ENCODE results near the gene NDUFA6. TPM values are rescaled to one million over a fixed set of nuclear protein-coding genes. Genes with fewer than 3 reads are reported as not detected.
"Not testable (repeated sequence)": the region's sequence is repeated elsewhere in the genome, so short reads cannot be mapped to it uniquely, and the experiment has no call there.

Gene NDUFA6
- total RNA-seq, 1 donor from 2014 or later, result 34.2 TPM

DNA sequence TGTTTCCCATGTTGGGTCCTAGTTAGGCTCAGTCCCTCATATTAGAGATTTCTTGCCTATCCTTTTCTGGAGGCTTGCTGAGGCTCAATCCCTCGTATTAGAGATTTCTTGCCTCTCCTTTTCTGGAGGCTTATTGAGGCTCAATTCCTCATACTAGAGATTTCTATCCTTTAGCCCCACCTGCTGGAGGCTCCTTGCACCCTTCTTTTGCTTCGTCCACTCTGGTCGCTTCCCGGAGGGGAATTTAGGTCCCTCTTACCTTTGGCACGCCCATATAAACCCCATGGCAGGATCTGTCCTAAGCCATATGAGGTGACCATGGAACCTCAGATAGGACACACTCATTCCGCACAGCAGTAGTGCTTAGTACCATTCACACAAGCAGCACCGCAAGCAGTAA lies 24.1 kb upstream of the NDUFA6 start:
- no peak for DNase-seq (ENCODE audit: low spot score)

DNA sequence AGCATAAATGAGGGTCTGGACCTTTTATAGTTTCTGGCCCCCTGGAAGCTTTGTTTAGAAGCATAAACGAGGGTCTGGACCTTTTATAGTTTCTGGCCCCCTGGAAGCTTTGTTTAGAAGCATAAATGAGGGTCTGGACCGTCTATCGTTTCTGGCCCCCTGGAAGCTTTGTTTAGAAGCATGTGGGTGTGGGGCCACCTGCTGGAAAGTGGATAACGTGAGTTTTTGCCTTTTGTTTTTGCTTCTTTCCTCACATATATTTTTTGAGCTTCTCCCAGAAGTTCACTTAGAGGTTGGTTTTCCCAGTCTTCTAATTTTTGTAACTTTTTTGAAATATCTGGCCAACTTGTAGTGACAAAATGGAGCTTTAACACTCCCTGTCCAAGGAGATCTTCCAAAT lies 22.2 kb upstream of the NDUFA6 start:
- not testable (repeated sequence) for DNase-seq (ENCODE audit: low spot score)

DNA sequence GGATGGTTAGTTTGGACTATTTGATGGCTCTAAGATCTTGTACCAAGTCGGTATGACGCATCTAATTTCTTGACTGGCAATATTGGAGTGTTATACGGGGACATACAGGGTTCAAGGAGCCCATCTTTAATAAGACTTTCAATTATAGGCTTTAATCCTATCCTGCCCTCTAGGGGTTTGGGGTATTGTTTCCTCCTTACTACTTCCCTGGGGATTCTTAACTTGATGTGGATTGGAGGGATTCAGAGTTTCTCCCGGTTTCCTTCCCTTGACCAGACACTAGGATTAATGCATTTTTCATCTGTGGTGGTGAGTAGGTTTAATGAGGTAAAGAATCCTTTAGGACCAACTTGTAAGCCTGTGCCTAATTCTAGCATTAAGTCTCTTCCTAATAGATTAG lies 21.2 kb upstream of the NDUFA6 start:
- DNase-seq (ENCODE audit: low spot score), result no peak

DNA sequence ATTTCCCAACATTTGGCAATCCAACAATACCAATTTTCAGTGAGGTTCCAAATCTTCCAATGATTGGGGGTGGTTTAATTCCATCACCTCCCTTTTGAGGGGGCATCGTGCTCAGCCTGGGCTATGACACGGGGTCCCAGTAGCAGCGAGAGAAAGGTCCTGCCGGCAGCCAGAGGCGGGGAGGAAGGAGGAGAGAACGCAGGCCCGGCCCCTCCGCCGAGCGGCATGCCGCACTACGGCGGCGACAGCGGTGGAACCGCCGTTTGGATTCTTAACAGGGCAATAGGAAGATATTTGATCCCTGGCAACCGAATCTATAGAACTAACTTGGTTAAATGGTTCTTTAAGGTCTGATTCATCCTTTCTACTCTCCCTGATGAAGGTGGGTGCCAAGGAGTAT lies 18.3 kb upstream of the NDUFA6 start:
- no peak for DNase-seq (ENCODE audit: low spot score)

DNA sequence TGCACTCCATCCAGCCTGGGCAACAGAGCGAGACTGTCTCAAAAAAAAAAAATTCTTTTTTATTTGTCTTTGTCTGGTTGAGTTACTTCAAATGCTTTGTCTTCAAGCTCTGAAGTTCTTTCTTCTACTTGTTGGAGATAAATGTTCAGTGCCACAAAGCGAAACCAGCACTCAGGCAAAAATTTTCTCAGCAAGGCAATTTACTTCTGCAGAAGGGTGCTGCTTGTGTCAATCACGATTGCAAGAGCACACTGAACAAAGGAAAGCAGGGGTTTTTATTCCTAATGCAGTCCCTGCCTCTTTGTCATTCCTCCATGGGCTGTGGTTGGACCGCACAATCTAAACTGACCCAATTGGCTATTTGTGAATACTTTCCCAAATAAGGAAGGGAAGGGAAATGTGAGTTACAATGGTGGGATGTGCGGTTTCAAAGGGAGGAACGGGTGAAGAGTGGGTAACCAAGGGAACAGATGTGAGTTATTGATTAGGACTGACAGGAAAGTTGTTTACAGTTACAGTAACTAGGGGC lies 13.8 kb upstream of the NDUFA6 start:
- not testable (repeated sequence) for DNase-seq (ENCODE audit: low spot score)

DNA sequence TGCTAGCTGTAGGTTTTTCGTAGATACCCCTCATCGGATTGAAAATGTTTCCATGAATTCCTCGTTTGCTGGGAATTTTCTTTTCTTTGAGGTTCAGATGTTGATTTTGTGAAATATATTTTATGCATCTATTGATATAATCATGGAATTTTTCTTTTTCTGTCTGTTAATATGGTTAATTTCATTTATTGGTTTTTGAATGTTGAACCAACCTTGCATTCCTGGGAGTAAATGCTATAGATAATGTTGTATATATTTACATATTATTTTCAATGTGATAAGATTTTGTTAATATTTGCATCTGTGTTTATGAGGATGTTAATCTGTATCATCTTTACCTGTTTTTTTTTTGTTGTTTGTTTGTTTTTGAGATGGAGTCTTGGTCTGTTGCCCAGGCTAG lies 10.6 kb upstream of the NDUFA6 start:
- no peak for DNase-seq (ENCODE audit: low spot score)

DNA sequence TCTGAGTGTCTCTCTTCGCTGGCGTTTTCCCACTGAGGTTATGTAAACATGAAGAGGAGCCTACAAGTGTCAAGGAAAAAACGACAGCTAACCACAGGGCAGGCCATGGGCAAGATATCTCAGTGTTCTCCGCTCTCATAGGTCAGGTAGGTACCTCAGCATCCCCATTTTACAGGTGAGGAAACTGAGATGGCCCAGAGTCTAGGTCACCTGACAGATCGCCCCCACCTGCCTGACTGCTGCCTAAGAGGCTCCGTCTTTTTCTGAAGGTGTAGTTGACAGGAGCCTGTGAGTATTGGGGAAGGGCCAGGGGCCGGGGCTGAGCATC lies 847 bp upstream of the NDUFA6 start:
- no peak for DNase-seq (ENCODE audit: low spot score)

DNA sequence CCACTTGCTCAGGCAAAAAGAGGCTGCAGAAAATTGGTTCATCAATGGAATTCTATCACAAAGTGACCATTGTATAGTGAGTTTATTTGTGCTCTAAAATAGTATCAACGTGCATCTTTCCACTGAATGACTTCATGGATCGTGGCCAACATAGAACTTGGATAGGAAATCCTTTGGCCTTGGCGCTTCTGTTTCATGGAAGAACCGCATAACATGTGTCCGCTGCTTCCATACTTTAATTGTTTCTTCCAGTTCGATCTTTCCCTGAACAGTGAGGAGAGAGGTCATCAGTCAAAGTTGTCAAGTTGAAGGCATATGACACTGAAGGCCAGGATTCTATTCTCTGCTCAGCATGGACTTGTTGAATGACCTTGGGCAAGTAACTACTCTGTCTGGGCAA lies 4.5 kb downstream of the NDUFA6 start:
- DNase-seq (ENCODE audit: low spot score), result no peak

DNA sequence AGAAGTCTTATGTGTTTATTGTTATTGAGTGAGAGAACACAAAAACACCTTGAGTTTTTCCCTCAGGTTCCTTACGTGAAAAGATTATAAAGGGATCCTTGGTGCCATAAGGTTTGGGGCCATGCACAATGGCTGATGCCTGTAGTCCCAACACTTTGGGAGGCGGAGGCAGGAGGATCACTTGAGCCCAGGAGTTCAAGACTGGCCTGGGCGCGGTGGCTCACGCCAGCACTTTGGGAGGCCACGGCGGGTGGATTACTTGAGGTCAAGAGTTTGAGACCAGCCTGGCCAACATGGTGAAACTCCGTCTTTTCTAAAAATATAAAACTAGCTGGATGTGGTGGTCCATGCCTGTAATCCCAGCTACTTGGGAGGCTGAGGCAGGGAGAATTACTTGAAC lies 5.7 kb downstream of the NDUFA6 start:
- DNase-seq (ENCODE audit: low spot score), result no peak

DNA sequence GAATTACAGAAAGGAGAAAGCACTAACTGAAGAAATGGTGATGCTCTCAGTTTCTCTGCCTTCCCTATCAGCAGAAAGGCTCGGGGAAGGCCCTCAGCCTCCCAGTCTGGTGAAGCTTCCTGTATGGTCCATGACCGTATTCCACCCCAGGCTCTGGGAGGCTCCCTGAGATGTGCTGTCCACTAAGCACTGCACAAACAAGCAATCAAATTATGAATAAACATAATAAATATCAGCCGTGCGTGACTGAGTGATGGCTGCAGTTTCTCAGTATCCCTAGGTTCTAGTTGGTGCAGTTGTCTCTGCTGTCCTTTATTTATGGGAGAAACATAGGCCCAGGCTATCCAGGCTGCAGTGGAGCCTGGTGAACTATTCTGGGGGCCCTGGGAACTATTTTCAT lies 7.5 kb downstream of the NDUFA6 start:
- DNase-seq (ENCODE audit: low spot score), result no peak

DNA sequence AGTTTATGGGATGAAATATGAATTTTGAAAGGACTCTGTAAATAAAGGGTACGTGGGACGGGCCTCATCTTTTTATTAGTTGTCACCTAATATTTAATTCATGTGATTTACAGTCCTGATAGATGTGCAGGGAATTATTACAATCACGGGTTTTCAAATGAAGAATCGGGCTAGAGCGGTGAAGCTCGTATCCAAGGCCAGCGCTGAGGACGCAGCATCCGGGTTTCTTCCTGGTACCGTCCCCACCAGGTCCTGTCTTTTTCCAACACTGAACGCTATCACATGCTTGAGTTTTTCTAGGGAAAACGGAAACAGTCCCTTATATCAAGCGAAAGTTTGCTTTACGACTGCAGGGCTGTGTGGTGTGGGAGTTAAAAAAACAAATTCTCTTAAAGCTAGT lies 10.3 kb downstream of the NDUFA6 start:
- DNase-seq (ENCODE audit: low spot score), result peak; percentile 64

DNA sequence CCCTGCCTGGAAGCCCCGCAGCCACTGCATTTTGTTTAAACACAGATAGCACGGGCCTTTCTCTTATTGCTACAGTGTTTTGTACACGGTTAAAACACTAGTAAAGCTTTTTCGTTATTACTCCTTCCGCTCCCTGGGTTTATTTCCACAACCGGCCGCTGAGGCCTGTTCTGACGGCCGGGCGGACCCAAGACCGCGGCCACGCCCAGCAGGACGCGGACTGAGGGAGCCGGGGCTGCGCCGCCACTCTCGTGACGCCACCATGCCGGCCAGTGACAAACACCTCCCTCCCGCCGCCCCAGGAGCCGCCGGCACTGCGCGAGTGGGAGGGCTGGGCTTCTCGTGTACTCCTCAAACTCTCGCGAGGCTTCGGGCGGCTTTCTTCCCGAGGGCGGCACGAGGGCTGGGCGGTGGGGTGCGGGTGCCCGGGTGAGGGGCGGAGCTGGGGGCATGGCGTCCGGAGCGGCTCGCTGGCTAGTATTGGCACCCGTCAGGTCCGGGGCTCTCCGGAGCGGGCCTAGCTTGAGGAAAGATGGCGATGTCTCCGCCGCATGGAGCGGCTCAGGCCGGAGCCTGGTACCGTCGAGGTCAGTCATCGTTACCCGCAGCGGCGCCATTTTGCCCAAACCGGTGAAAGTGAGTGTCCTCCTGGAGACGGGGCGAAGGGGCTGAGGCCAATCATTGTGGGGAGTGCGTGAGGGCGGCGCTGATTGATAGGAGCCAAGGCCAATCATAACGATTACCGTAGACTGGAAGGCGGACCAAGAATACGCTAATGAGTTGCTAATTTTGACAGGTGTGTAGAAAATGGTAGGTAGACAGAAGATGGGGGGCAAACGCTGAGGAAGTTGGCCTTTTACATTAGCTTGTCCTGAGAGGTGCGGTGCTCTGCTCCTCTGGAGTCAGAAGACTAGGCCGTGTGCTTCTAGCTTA lies 11.0 kb downstream of the NDUFA6 start, which contains the start of gene SMDT1:
Gene SMDT1, plus strand, starts transcription at position 382 of the 933 bp plus-strand sequence. Its CDS starts 69 bp downstream, at position 451.
- peak; percentile 99 for DNase-seq (ENCODE audit: low spot score)

DNA sequence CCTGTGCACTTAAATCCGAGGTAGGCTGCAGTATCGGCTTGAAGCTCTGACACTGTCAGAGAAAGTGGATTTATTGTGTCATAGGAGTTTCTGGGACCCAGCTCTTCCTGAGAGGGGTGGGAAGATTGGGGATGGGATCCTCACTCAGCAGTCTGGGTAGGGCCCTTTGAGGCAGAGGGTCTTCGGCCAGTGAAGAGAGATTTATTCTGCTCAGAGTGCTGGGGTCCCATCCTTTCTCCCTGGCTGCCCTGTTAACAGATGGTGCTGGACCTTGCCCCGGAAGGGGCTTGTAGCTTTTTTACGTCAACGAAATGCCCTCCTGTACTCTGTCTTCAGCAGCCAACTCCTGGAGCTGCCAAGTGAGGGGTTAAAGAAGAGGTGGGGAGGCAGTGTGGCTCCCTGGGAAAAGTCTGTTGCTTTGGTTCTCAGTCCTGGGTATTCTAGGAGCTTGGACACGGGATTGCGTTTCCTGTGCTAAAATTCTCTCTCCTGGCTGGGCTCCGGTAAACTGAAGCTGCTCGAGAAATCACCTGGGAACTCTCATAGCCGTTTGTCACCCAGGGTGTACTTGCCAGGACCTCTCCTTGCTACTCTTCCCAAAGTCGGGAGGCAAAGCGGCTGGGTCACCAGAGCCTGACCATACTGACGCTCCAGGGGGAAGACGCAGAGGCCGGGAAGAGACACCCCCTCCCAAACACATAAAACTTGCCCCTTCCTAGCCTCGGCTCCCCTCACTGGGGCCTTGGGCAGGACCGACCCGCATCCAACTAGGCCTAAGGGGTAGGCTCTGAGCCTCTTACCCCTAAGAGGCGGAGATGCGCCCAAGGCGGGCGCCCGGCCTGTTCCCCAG lies 11.9 kb downstream of the NDUFA6 start:
- peak; percentile 54 for DNase-seq (ENCODE audit: low spot score)

DNA sequence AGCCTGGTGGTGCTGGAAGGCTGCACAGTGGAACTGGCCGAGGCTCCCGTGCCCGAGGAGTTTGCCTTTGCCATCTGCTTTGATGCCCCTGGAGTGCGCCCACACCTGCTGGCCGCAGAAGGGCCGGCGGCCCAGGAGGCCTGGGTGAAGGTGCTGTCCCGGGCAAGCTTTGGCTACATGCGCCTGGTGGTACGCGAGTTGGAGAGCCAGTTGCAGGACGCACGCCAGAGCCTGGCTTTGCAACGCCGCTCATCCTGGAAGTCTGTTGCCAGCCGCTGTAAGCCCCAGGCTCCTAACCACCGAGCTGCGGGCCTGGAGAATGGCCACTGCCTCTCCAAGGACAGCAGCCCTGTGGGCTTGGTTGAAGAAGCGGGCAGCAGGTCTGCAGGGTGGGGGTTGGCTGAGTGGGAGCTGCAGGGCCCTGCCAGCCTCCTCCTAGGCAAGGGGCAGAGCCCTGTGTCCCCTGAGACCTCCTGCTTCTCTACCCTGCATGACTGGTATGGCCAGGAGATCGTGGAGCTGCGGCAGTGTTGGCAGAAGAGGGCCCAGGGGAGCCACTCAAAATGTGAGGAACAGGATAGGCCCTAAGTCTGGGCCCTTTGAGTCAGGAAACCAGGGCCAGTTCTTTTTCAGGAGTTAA lies 13.0 kb downstream of the NDUFA6 start:
- no peak for DNase-seq (ENCODE audit: low spot score)

DNA sequence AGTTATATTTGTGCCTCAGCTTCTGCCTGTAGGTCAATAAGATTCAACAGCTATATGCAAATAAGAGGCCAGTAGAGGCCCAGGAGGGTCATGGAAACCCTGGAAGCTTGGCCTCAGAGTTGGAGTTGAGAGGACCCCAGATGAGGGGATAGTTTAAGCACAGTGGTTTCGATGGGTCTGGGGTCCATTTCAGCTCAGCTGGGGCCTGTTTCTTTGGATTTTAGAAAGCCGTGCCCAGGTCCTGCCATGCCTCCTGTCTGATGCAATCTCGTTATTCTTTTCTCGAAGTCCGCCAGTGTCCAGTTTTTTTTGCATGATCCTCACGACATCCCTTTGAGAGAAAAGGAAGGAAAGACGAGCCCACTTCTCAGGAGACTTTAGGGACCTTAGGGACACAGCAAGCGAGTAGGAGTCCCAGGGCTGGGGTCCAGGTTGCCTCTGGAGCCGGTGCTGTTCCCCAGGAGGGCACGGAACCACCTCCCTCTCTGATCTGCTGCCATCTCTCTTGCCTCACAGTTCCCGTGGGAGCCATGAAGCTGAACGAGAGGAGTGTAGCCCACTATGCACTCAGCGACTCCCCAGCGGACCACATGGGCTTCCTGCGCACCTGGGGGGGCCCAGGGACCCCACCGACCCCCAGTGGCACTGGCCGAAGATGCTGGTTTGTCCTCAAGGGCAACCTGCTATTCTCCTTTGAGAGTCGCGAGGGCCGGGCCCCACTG lies 13.6 kb downstream of the NDUFA6 start:
- no peak for DNase-seq (ENCODE audit: low spot score)

DNA sequence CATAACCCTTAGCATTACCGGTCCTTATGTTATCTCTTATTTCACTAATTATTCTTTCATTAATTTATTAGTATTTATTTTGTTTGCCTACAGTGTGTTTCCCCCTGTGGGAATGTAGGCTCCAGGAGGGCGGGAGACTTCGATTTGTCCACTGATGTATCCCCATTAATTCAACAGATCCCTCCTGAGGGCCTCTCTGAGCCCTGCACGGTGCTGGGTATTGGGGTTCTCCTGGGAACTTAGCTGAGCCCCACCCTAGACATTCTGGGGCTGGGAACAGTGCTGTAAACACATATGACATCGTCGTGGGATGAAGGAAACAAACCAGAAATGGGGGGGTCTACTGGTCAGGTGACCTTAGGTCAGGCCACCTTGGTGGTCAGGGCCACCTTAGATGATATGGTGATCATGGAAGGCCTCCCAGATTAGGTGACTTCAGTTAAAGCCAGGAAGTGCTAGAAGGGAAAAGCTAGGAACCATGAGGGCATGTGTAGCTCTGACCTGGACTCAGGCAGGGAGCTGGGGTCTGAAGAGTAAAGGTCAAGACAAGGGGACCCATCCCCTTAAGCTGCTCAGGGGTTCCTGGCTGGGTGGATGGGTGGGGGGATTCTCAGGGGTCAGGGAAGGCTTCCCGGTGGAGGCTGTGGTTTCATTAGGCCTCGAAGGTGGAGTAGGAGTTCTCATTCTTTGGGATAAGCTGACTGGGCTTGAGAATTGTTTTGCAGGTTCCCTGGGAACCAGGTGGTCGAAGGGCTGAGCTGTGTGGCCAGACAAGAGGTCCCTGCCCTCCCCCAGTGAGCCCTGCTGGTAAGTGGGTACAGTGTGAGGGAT lies 15.5 kb downstream of the NDUFA6 start:
- DNase-seq (ENCODE audit: low spot score), result no peak

DNA sequence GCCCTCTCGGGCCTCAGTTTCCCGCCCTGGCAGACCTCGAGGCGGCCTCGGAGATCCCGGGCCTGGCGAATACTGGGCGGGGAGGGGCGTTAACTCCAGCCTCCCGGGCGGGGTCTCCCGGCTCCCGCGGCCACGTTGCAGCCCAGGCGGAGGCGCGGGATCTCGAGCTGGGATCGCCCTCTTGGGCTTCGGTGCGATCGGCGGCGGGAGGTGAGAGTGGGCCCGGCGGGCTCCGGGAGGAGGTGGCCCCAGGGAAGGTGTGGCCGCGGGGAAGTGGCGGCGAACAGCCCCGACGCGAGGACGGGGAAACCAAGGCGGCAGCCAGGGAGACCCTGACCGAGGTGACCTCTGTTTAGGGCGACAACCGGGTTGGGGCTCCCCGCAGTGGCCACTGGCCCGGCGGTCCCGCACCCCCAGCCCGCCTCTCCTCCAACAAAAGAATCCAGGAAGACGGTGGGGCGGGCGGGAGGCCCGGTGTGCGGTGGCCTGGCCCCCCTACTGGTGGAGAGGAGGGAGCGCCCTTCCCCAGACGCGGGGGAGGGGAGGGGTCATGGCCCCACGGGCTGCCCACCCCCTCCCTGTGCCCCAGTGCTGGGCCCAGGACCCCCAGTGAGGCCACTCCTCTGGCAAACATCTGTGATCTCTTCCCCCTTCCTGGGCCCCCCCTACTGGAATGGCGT lies 16.3 kb downstream of the NDUFA6 start, which contains the start of gene PHETA2:
Gene PHETA2, plus strand, starts transcription at position 117 of the 680 bp plus-strand sequence. CDS start 3,046 bp downstream, outside the sequence.
- peak; percentile 73 for DNase-seq (ENCODE audit: low spot score)

DNA sequence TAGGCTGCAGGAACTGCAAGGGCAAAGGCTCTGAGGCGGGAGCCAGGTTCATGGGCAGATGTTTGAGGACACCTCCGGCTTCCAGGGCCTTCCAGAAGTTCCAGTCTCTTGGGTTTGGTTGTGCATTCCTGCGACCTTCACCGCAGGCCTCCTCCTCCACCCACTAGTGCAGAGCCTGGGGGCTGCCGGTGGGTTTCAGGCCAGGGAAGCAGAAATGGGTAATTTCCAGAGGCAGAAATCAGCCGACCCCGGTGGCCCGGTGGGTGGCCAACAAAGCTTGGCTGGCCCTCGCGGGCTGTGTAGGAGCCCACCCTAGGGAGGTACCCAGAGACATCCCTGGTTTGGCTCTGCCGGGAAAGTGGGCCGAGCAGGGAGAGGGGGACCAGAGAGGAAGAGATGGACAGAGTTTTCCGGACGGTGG lies 16.9 kb downstream of the NDUFA6 start:
- no peak for DNase-seq (ENCODE audit: low spot score)

DNA sequence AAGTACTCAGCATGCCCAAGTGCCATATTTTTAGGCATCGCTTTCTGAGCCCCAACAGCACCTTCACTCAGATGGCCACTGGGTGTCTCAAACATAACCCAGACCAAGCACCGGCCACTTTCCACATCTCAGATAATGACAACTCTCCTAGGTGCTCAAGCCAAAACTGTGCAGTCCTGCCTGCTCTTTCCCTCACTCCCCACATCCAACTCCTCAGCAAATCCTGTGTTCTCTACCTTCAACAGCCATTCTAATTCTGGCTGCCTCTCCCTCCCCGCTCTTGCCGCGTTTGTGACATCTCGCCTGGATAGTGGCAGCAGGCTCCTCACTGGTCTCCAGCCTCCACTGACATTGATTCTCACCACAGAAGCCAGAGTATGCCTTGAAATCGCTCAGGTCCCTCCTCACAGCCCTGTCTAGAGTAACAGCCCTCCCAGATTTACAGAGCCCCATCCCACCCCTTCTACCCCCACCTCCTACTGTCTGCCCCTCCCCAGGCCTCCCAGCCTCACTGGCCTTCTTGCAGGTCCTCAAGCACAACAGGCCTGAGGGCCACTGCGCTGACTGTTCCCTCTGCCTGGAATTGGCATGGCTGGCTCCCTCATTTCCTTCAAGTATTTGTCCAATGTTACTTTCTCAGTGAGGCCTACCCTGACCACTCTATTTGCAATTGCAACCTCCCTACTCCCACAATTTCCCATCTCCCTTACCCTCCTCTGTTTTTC lies 17.8 kb downstream of the NDUFA6 start:
- no peak for DNase-seq (ENCODE audit: low spot score)

Data from umbilical cord (tissue), 2 donors.